ENCODE results near the gene ERBB4.
A peak's percentile ranks its signal among the peaks of the same experiment; 100 is the strongest.

The ERBB4 gene

GRCh38 chr2:212538305-212539071 lies at the start of gene ERBB4:
TSS of gene ERBB4 (minus strand) at chr2:212538802. CDS start at chr2:212538530, 272 bp downstream.
- peak in 1 of 2 experiments; percentile 55 for DNase-seq (ENCODE audit: low spot score in 2 of 2)
- Histone ChIP-seq H3K4me1 (peaks cover 12% of the 10 kb centered on the region), H3K4me3 (peak within 1 kb of the TSS; percentile 49), H3K36me3 (replicated peaks) (no peaks in the 10 kb centered on the region), H3K27me3 (ENCODE audit: low read depth) (no peaks in the 10 kb centered on the region), H3K9me3 (no peaks in the 10 kb centered on the region)
- in situ Hi-C loops (cut with MboI; ENCODE audit: low sequenced_read_pairs), result no loop called here

GRCh38 chr2:212580117-212580516 lies 41.5 kb upstream of the ERBB4 start:
- no peaks in the 10 kb centered on the region for H3K9me3 ChIP-seq
- H3K36me3 ChIP-seq (replicated peaks), result no peaks in the 10 kb centered on the region
- no peaks in the 10 kb centered on the region for H3K27me3 ChIP-seq (ENCODE audit: low read depth)
- peaks cover 5% of the 10 kb centered on the region; the same call in 1 of the 2 replicates for H3K4me1 ChIP-seq
- in situ Hi-C loops (cut with MboI; ENCODE audit: low sequenced_read_pairs), result no loop called here
- H3K4me3 ChIP-seq, result no peak overlapping the region
- peak in 1 of 2 experiments; percentile 40 for DNase-seq (ENCODE audit: low spot score in 2 of 2)

GRCh38 chr2:212556296-212556695 lies 17.7 kb upstream of the ERBB4 start:
- in situ Hi-C loops (cut with MboI; ENCODE audit: low sequenced_read_pairs), result no loop called here
- Histone ChIP-seq H3K27me3 (ENCODE audit: low read depth) (no peaks in the 10 kb centered on the region), H3K9me3 (no peaks in the 10 kb centered on the region), H3K36me3 (replicated peaks) (no peaks in the 10 kb centered on the region), H3K4me1 (no peaks in the 10 kb centered on the region), H3K4me3 (no peak overlapping the region)
- DNase-seq (ENCODE audit: low spot score in 2 of 2), result no peak

- Histone ChIP-seq H3K36me3 (replicated peaks) (no peaks in the 10 kb centered on the region), H3K4me3 (no peak overlapping the region), H3K9me3 (no peaks in the 10 kb centered on the region), H3K4me1 (no peaks in the 10 kb centered on the region), H3K27me3 (ENCODE audit: low read depth) (no peaks in the 10 kb centered on the region)
- no peak for DNase-seq (ENCODE audit: low spot score in 2 of 2)
- in situ Hi-C loops (cut with MboI; ENCODE audit: low sequenced_read_pairs), result no loop called here
Measured at GRCh38 chr2:212554233-212554632, 15.6 kb upstream of the ERBB4 start.

- in situ Hi-C loops (cut with MboI; ENCODE audit: low sequenced_read_pairs), result no loop called here
Measured at GRCh38 chr2:212549941-212550340, 11.3 kb upstream of the ERBB4 start.

GRCh38 chr2:212549463-212549862 lies 10.9 kb upstream of the ERBB4 start:
- in situ Hi-C loops (cut with MboI; ENCODE audit: low sequenced_read_pairs), result no loop called here
- Histone ChIP-seq H3K4me1 (no peaks in the 10 kb centered on the region), H3K27me3 (ENCODE audit: low read depth) (no peaks in the 10 kb centered on the region), H3K36me3 (replicated peaks) (no peaks in the 10 kb centered on the region), H3K4me3 (no peak overlapping the region), H3K9me3 (no peaks in the 10 kb centered on the region)
- DNase-seq (ENCODE audit: low spot score in 2 of 2), result no peak

More at GRCh38 chr2:212549941-212550340, 11.3 kb upstream of the ERBB4 start:
- Histone ChIP-seq H3K4me3 (no peak overlapping the region), H3K4me1 (no peaks in the 10 kb centered on the region), H3K9me3 (no peaks in the 10 kb centered on the region), H3K27me3 (ENCODE audit: low read depth) (no peaks in the 10 kb centered on the region), H3K36me3 (replicated peaks) (no peaks in the 10 kb centered on the region)
- DNase-seq (ENCODE audit: low spot score in 2 of 2), result no peak

- Histone ChIP-seq H3K27me3 (ENCODE audit: low read depth) (no peaks in the 10 kb centered on the region), H3K36me3 (replicated peaks) (no peaks in the 10 kb centered on the region), H3K4me1 (no peaks in the 10 kb centered on the region), H3K4me3 (no peak overlapping the region), H3K9me3 (no peaks in the 10 kb centered on the region)
- peak in 1 of 2 experiments; percentile 37 for DNase-seq (ENCODE audit: low spot score in 2 of 2)
- in situ Hi-C loops (cut with MboI; ENCODE audit: low sequenced_read_pairs), result no loop called here
Measured at GRCh38 chr2:212548455-212548819, 9.8 kb upstream of the ERBB4 start.

GRCh38 chr2:212547716-212548454 lies 9.3 kb upstream of the ERBB4 start:
- no peak for DNase-seq (ENCODE audit: low spot score in 2 of 2)
- in situ Hi-C loops (cut with MboI; ENCODE audit: low sequenced_read_pairs), result no loop called here
- H3K9me3 ChIP-seq, result no peaks in the 10 kb centered on the region
- H3K27me3 ChIP-seq (ENCODE audit: low read depth), result no peaks in the 10 kb centered on the region
- H3K4me3 ChIP-seq, result no peak overlapping the region
- no peaks in the 10 kb centered on the region for H3K4me1 ChIP-seq
- H3K36me3 ChIP-seq (replicated peaks), result no peaks in the 10 kb centered on the region

GRCh38 chr2:212546669-212547068 lies 8.1 kb upstream of the ERBB4 start:
- H3K4me3 ChIP-seq, result no peak overlapping the region
- H3K9me3 ChIP-seq, result no peaks in the 10 kb centered on the region
- H3K36me3 ChIP-seq (replicated peaks), result no peaks in the 10 kb centered on the region
- H3K27me3 ChIP-seq (ENCODE audit: low read depth), result no peaks in the 10 kb centered on the region
- DNase-seq (ENCODE audit: low spot score in 2 of 2), result no peak
- in situ Hi-C loops (cut with MboI; ENCODE audit: low sequenced_read_pairs), result no loop called here
- no peaks in the 10 kb centered on the region for H3K4me1 ChIP-seq

- H3K27me3 ChIP-seq (ENCODE audit: low read depth), result no peaks in the 10 kb centered on the region
- no peaks in the 10 kb centered on the region for H3K9me3 ChIP-seq
- in situ Hi-C loops (cut with MboI; ENCODE audit: low sequenced_read_pairs), result no loop called here
- H3K4me3 ChIP-seq, result no peak overlapping the region
- peaks cover 11% of the 10 kb centered on the region for H3K4me1 ChIP-seq
- H3K36me3 ChIP-seq (replicated peaks), result no peaks in the 10 kb centered on the region
- DNase-seq (ENCODE audit: low spot score in 2 of 2), result no peak
Measured at GRCh38 chr2:212540341-212540740, 1.7 kb upstream of the ERBB4 start.

- Histone ChIP-seq H3K9me3 (no peaks in the 10 kb centered on the region), H3K4me1 (peaks cover 12% of the 10 kb centered on the region), H3K4me3 (peak overlapping the region; percentile 49), H3K27me3 (ENCODE audit: low read depth) (no peaks in the 10 kb centered on the region), H3K36me3 (replicated peaks) (no peaks in the 10 kb centered on the region)
- peak; percentile 23 to 82 for DNase-seq (ENCODE audit: low spot score in 2 of 2)
- in situ Hi-C loops (cut with MboI; ENCODE audit: low sequenced_read_pairs), result no loop called here
Measured at GRCh38 chr2:212539072-212539880, 674 bp upstream of the ERBB4 start.

- in situ Hi-C loops (cut with MboI; ENCODE audit: low sequenced_read_pairs), result no loop called here
- H3K4me1 ChIP-seq, result peaks cover 15% of the 10 kb centered on the region
- H3K4me3 ChIP-seq, result peak overlapping the region; percentile 49
- H3K27me3 ChIP-seq (ENCODE audit: low read depth), result no peaks in the 10 kb centered on the region
- no peaks in the 10 kb centered on the region for H3K9me3 ChIP-seq
- no peaks in the 10 kb centered on the region for H3K36me3 ChIP-seq (replicated peaks)
- DNase-seq (ENCODE audit: low spot score in 2 of 2), result peak; percentile 34 to 66
Measured at GRCh38 chr2:212537726-212538304, 787 bp downstream of the ERBB4 start.

All from HAP-1 (cell line).